SK-N-SH (cell line): Measurements from ENCODE around the gene MRM2.

ENCODE experiments used
- CTCF ChIP-seq: fragments of 200-600 bp; sonication (generic); IDR thresholded peaks from 2 replicates; pipeline ENCODE4 v1.6.1; 2017; ENCODE audit warnings: antibody characterized with exemption, mild to moderate bottlenecking, moderate library complexity
- MEF2A ChIP-seq: IDR thresholded peaks from 2 replicates; pipeline ENCODE4 v1.4.0; 2012; ENCODE audit warnings: low read depth, borderline replicate concordance
- RFX5 ChIP-seq: IDR thresholded peaks from 2 replicates; pipeline ENCODE4 v1.6.1; 2012; ENCODE audit warnings: mild to moderate bottlenecking, improper control_type of control experiment, low read length
- SMC3 ChIP-seq: IDR thresholded peaks from 2 replicates; pipeline ENCODE4 v1.6.1; 2012; ENCODE audit warnings: low read depth, low read length, improper control_type of control experiment

- TF ChIP-seq SMC3, result no peak
- no peak for TF ChIP-seq MEF2A
- no peak for TF ChIP-seq CTCF
- TF ChIP-seq RFX5, result no peak
Measured at GRCh38 chr7:2211926-2212325, 30.1 kb downstream of the MRM2 start.
